ENCODE results near the gene PPM1E.

DNA sequence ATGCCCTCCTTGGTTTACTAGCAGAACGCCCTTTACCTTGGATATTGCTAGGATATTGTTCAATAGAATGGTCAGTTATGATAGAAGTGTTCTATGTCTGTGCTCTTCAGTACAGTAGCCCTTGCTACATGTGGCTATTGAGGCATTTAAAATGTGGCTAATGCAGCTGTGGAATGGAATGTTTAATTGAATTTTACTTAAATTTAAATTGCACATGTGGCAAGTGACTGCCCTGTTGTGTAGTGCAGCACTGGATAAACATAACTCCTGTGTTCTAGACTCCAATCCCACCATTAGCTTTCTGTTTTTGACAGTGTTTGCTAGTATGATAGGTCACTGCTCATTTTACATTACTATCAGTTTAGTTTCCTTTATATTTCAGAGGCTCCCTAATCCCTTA, 33.4 kb upstream of the PPM1E start:
- TF ChIP-seq, protein P1, sequence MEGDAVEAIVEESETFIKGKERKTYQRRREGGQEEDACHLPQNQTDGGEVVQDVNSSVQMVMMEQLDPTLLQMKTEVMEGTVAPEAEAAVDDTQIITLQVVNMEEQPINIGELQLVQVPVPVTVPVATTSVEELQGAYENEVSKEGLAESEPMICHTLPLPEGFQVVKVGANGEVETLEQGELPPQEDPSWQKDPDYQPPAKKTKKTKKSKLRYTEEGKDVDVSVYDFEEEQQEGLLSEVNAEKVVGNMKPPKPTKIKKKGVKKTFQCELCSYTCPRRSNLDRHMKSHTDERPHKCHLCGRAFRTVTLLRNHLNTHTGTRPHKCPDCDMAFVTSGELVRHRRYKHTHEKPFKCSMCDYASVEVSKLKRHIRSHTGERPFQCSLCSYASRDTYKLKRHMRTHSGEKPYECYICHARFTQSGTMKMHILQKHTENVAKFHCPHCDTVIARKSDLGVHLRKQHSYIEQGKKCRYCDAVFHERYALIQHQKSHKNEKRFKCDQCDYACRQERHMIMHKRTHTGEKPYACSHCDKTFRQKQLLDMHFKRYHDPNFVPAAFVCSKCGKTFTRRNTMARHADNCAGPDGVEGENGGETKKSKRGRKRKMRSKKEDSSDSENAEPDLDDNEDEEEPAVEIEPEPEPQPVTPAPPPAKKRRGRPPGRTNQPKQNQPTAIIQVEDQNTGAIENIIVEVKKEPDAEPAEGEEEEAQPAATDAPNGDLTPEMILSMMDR (IDR thresholded peaks at IDR 0.05; ENCODE audit: poor library complexity, severe bottlenecking): no peak
- TF ChIP-seq EZH2 (IDR thresholded peaks at IDR 0.05; ENCODE audit: borderline replicate concordance, insufficient read depth, low read length, poor library complexity, severe bottlenecking) (no peak), POLR2AphosphoS5 (IDR thresholded peaks at IDR 0.05) (no peak)
